GM12878 (cell line): ENCODE measurements around the gene KLF4. TPM values are rescaled to one million over a fixed set of nuclear protein-coding genes. Genes with fewer than 3 reads are reported as not detected.

Source experiments
- ATAC-seq: fragments of 200-7000 bp; cut with Tn5 transposase; 3 replicates; pipeline ENCODE4 v1.9.1; 2020; ENCODE audit warnings: mild to moderate bottlenecking, moderate library complexity
- BruUV-seq: library from RNA; stranded (reverse); fragments of 400-500 nt; replicated peaks from 2 replicates; lab custom pipeline; 2021; lab: Mats Ljungman, UMichigan
- CTCF ChIA-PET: fragments of 300-600 bp; sonication (Branson Sonifier 250); formaldehyde crosslinking; extraction: SDS; loops from one replicate; lab custom pipeline; 2021; ENCODE audit warnings: inconsistent platforms; lab: Yijun Ruan, JAX
- POLR2A ChIA-PET: fragments of 350-600 bp; formaldehyde crosslinking; extraction: SDS; loops from one replicate; lab custom pipeline; 2021; ENCODE audit warnings: inconsistent platforms; lab: Charles Lee
- RAD21 ChIA-PET: fragments of 300-600 bp; sonication (Branson Sonifier 250); formaldehyde crosslinking; loops from one replicate; lab custom pipeline; 2023; ENCODE audit warnings: antibody characterized with exemption; ENCODE audit not compliant: unreplicated experiment; lab: Charles Lee
- SMC1A ChIA-PET: fragments of 300-600 bp; sonication (Branson Sonifier 250); formaldehyde crosslinking; loops from one replicate; lab custom pipeline; 2023; ENCODE audit not compliant: unreplicated experiment, uncharacterized antibody; lab: Charles Lee
- DNase-seq: peaks from one replicate; pipeline ENCODE4 v3.0.0-alpha.2; 2011; ENCODE audit warnings: low read depth, low spot score
- FAIRE-seq: peaks from 3 replicates; lab custom pipeline; 2011; peaks lifted over from hg19 to GRCh38; lab: Jason Lieb, UNC
- H2AFZ ChIP-seq: 2 replicates; pipeline ENCODE4 v1.6.0; 2011; ENCODE audit warnings: low read depth, low read length, control low read depth; ENCODE audit not compliant: control insufficient read depth
- H3K27ac ChIP-seq: 2 replicates; pipeline ENCODE4 v1.5.1; 2011; ENCODE audit warnings: control low read depth; ENCODE audit not compliant: control insufficient read depth, insufficient read depth
- H3K27me3 ChIP-seq, 2 experiments: replicated peaks in 1 of 2; 2 replicates each; pipeline versions ENCODE4 v1.6.0 to v1.6.1; 2011; ENCODE audit warnings: low read length in 1 of 2; ENCODE audit not compliant: control insufficient read depth in 2 of 2, insufficient read depth in 2 of 2
- H3K36me3 ChIP-seq, 2 experiments: 2 replicates each; pipeline ENCODE4 v1.5.1; 2011; ENCODE audit warnings: low read length in 1 of 2; ENCODE audit not compliant: control insufficient read depth in 2 of 2, insufficient read depth in 2 of 2
- H3K4me1 ChIP-seq: 2 replicates; pipeline ENCODE4 v1.6.1; 2011; ENCODE audit warnings: mild to moderate bottlenecking, low read length, moderate library complexity, mixed read lengths; ENCODE audit not compliant: control insufficient read depth, insufficient read depth
- H3K4me2 ChIP-seq: 2 replicates; pipeline ENCODE4 v1.6.0; 2011; ENCODE audit warnings: control low read depth; ENCODE audit not compliant: control insufficient read depth, insufficient read depth
- H3K4me3 ChIP-seq: fragments of 200-600 bp; sonication (generic); 2 replicates; pipeline ENCODE4 v1.5.1; 2016
- H3K79me2 ChIP-seq: 2 replicates; pipeline ENCODE4 v1.6.0; 2011; ENCODE audit warnings: low read length; ENCODE audit not compliant: control insufficient read depth, insufficient read depth
- H3K9ac ChIP-seq: 2 replicates; pipeline ENCODE4 v1.8.0; 2011; ENCODE audit warnings: low read length, control low read depth, mixed read lengths; ENCODE audit not compliant: control insufficient read depth, insufficient read depth
- H3K9me3 ChIP-seq: replicated peaks from 3 replicates; pipeline ENCODE4 v1.5.1; 2011; ENCODE audit warnings: mild to moderate bottlenecking, low read length; ENCODE audit not compliant: control insufficient read depth, insufficient read depth
- H4K20me1 ChIP-seq: 2 replicates; pipeline ENCODE4 v1.6.0; 2011; ENCODE audit not compliant: control insufficient read depth, insufficient read depth
- CREB1 ChIP-seq: IDR thresholded peaks from 2 replicates; pipeline ENCODE4 v1.6.1; 2012; ENCODE audit warnings: low read depth, mild to moderate bottlenecking, inconsistent platforms
- CREM ChIP-seq: IDR thresholded peaks from 2 replicates; pipeline ENCODE4 v1.6.1; 2014; ENCODE audit warnings: antibody characterized with exemption, low read depth
- IKZF2 ChIP-seq, 2 experiments: fragments of 450-650 bp; IDR thresholded peaks; 2 replicates each; pipeline ENCODE4 v1.6.1; 2017; ENCODE audit warnings: mild to moderate bottlenecking in 2 of 2, moderate library complexity in 2 of 2
- MYC ChIP-seq: IDR thresholded peaks from 2 replicates; pipeline ENCODE4 v1.6.1; 2011; ENCODE audit warnings: mild to moderate bottlenecking, low read length, moderate library complexity, inconsistent platforms; ENCODE audit not compliant: insufficient read depth, insufficient replicate concordance, insufficient read length, severe bottlenecking
- NFIC ChIP-seq: IDR thresholded peaks from 2 replicates; pipeline ENCODE4 v1.6.1; 2012; ENCODE audit warnings: low read depth, mild to moderate bottlenecking, inconsistent platforms, low read length, moderate library complexity
- PAX8 ChIP-seq: fragments of 450-650 bp; IDR thresholded peaks from 2 replicates; pipeline ENCODE4 v1.6.1; 2017; ENCODE audit warnings: mild to moderate bottlenecking, moderate library complexity
- RAD51 ChIP-seq: fragments of 450-650 bp; IDR thresholded peaks from 2 replicates; pipeline ENCODE4 v1.6.1; 2016; ENCODE audit warnings: moderate library complexity, mild to moderate bottlenecking, inconsistent platforms
- RUNX3 ChIP-seq: IDR thresholded peaks from 2 replicates; pipeline ENCODE4 v1.6.1; 2012; ENCODE audit warnings: low read length, inconsistent platforms
- SMC3 ChIP-seq: IDR thresholded peaks from 2 replicates; pipeline ENCODE4 v1.6.1; 2011; ENCODE audit warnings: low read length, improper control_type of control experiment, borderline replicate concordance
- ZNF24 ChIP-seq: fragments of 450-650 bp; IDR thresholded peaks from 2 replicates; pipeline ENCODE4 v1.6.1; 2017; ENCODE audit warnings: antibody characterized with exemption, mild to moderate bottlenecking
- ZNF622 ChIP-seq: fragments of 450-650 bp; IDR thresholded peaks from 2 replicates; pipeline ENCODE4 v1.6.1; 2017; ENCODE audit warnings: mild to moderate bottlenecking, inconsistent platforms
- WGBS: methylation state at CpG from one replicate; pipeline ENCODE4 v1.1.6; 2016; ENCODE audit warnings: low lambda C conversion rate; ENCODE audit not compliant: insufficient replicate concordance, insufficient coverage; ENCODE audit errors: missing lambda C conversion rate; 5-methylcytosine and 5-hydroxymethylcytosine counted together
- in situ Hi-C: fragments of 300-500 bp; cut with MboI; formaldehyde crosslinking; loops from 9 replicates; pipeline ENCODE4 v1.14.3; 2018; ENCODE audit warnings: mixed read lengths
- intact Hi-C: fragments of 100-400 bp; cut with micrococcal nuclease; formaldehyde crosslinking; loops from one replicate; pipeline ENCODE4 v1.14.2; 2022; ENCODE audit not compliant: unreplicated experiment
- polyA plus RNA-seq, 11 experiments: library from polyadenylated mRNA; depleted of rRNA in 4 of 11; unstranded in 6 of 11; stranded (reverse) in 5 of 11; fragments of >200 nt; fragmentation: Nextera tagmentation in 4 of 11; fragmentation: Illumina TruSeq in 1 of 11; extraction: Ambion mirVana in 4 of 11; extraction: Trizol in 1 of 11; gene quantifications; 1 replicate in 1 of 11; 2 replicates in 10 of 11; pipeline versions ENCODE4 v1.2.1 to v1.2.3, GENCODE V29; 2011 to 2016; ENCODE audit warnings: inconsistent platforms in 2 of 11, missing spikeins in 2 of 11, low read depth in 1 of 11
- total RNA-seq, 4 experiments: library from RNA; depleted of rRNA in 3 of 4; stranded (reverse); fragments of >200 nt in 3 of 4; fragmentation: Illumina TruSeq in 1 of 4; extraction: Trizol in 1 of 4; gene quantifications; 2 replicates each; pipeline versions ENCODE4 v1.2.1 to v1.2.3, GENCODE V29; 2013 to 2021
- TF ChIP-seq, protein P1 (sequence below): fragments of 150-350 bp; IDR thresholded peaks from 2 replicates; pipeline ENCODE4 v1.6.1; 2014; ENCODE audit warnings: mild to moderate bottlenecking, low read depth, low read length
- TF ChIP-seq, protein P2 (sequence below): fragments of 450-650 bp; IDR thresholded peaks from 2 replicates; pipeline ENCODE4 v1.6.1; 2017; ENCODE audit warnings: low read depth, mild to moderate bottlenecking, moderate library complexity
- TF ChIP-seq, protein P3 (sequence below): fragments of 450-650 bp; IDR thresholded peaks from 2 replicates; pipeline ENCODE4 v1.6.1; 2017; ENCODE audit warnings: mild to moderate bottlenecking

KLF4 gene
- total and polyA plus RNA-seq, 10 of the 15 experiments (the other 5 are each of a cell fraction or from before 2014, with no cell fraction given), result 0.03 to 0.40 (median 0.10) TPM; not detected in 1

DNA sequence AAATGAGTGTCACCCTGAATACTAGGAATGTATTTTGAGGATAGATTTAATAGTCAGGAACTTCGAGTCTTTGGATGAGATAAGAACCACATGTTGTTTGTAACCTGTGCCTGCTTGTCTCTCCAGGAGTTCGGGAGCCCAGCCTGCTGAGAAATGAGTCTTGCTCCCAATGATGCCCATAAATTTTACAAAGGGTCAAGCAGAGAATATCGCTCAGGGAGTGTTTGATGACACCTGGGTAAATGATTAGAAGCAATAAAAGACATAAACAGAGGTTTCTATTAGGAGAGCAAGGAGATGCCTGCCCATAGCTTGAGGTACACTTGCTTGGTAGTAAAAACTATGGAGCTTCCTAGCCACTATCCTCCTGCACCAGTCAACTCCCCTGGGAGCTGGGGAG is 46.9 kb upstream of the KLF4 start:
- 31% methylated on average over 3 of the region's 3 CpGs for WGBS
- H2AFZ ChIP-seq, result no peak overlapping the region
- in situ Hi-C loops, result no loop called here
- no peaks in the 10 kb centered on the region for H3K27me3 ChIP-seq
- no peak overlapping the region for H3K4me3 ChIP-seq
- H3K79me2 ChIP-seq, result no peaks in the 10 kb centered on the region
- no TSS peak for BruUV-seq
- ChIA-PET RAD21 (no interaction called here), POLR2A (no interaction called here), SMC1A (interaction anchor here (0.6 to 0.7 kb wide), 3 partner anchors 34 to 259 kb away, joined by 3 to 5 read pairs (median 3); no protein-coding TSS in a partner anchor), CTCF (no interaction called here)
- TF ChIP-seq SMC3, result no peak
- no peak for TF ChIP-seq MYC
- TF ChIP-seq CREB1, result no peak
- no peak for TF ChIP-seq ZNF622
- TF ChIP-seq IKZF2 (IDR thresholded peaks at IDR 0.05), result no peak
- no peak for TF ChIP-seq ZNF24
- DNase-seq, result no peak
- intact Hi-C loops, result no loop called here
- no peaks in the 10 kb centered on the region for H4K20me1 ChIP-seq
- H3K9me3 ChIP-seq, result no peaks in the 10 kb centered on the region
- no peaks in the 10 kb centered on the region for H3K36me3 ChIP-seq
- no peak overlapping the region for H3K27ac ChIP-seq
- H3K4me2 ChIP-seq, result no peak overlapping the region
- no peaks in the 10 kb centered on the region for H3K4me1 ChIP-seq
- ATAC-seq, result no peak
- no peak overlapping the region for H3K9ac ChIP-seq
- FAIRE-seq, result no peak

DNA sequence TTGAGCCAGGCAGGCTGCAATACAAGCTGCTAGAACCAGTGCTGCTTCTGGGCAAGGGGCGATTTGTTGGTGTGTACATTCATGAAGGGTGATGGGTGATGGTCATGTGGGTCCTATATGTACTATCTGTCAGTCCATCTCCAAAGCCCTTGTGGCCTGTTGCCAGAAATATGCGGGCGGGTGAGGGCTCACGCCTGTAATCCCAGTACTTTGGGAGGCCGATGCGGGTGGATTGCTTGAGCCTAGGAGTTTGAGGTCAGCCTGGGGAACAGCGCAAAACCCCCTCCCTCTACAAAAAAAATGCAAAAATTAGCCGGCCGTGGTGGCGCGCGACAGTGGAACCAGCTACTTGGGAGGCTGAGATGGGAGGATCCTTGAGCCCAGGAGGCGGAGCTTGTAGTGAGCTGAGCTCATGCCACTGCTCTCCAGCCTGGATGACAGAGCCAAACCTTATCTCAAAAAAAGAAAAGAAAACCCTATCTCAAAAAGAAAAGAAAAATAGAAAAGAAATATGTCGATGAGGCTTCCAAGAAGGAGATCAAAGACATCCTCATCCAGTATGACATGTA is 45.0 kb upstream of the KLF4 start:
- BruUV-seq, result no TSS peak
- no peak overlapping the region for H2AFZ ChIP-seq
- no peak overlapping the region for H3K4me3 ChIP-seq
- in situ Hi-C loops, result no loop called here
- ChIA-PET CTCF (no interaction called here), SMC1A (interaction anchor here (0.6 kb wide), 1 partner anchor 255 kb away, joined by 3 read pairs; no protein-coding TSS in a partner anchor), POLR2A (no interaction called here), RAD21 (no interaction called here)
- no peaks in the 10 kb centered on the region for H3K27me3 ChIP-seq
- H3K4me2 ChIP-seq, result no peak overlapping the region
- intact Hi-C loops, result no loop called here
- FAIRE-seq, result no peak
- H3K4me1 ChIP-seq, result no peaks in the 10 kb centered on the region
- no peak overlapping the region for H3K9ac ChIP-seq
- ATAC-seq, result no peak
- no peaks in the 10 kb centered on the region for H4K20me1 ChIP-seq
- 78% methylated on average over 14 of the region's 14 CpGs for WGBS
- no peaks in the 10 kb centered on the region for H3K79me2 ChIP-seq
- no peaks in the 10 kb centered on the region for H3K9me3 ChIP-seq
- no peak overlapping the region for H3K27ac ChIP-seq
- H3K36me3 ChIP-seq, result no peaks in the 10 kb centered on the region
- no peak for DNase-seq
- TF ChIP-seq RAD51, result no peak
- no peak for TF ChIP-seq CREM
- TF ChIP-seq, protein P1, sequence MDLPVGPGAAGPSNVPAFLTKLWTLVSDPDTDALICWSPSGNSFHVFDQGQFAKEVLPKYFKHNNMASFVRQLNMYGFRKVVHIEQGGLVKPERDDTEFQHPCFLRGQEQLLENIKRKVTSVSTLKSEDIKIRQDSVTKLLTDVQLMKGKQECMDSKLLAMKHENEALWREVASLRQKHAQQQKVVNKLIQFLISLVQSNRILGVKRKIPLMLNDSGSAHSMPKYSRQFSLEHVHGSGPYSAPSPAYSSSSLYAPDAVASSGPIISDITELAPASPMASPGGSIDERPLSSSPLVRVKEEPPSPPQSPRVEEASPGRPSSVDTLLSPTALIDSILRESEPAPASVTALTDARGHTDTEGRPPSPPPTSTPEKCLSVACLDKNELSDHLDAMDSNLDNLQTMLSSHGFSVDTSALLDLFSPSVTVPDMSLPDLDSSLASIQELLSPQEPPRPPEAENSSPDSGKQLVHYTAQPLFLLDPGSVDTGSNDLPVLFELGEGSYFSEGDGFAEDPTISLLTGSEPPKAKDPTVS, result no peak
- no peak for TF ChIP-seq PAX8
- TF ChIP-seq, protein P2, sequence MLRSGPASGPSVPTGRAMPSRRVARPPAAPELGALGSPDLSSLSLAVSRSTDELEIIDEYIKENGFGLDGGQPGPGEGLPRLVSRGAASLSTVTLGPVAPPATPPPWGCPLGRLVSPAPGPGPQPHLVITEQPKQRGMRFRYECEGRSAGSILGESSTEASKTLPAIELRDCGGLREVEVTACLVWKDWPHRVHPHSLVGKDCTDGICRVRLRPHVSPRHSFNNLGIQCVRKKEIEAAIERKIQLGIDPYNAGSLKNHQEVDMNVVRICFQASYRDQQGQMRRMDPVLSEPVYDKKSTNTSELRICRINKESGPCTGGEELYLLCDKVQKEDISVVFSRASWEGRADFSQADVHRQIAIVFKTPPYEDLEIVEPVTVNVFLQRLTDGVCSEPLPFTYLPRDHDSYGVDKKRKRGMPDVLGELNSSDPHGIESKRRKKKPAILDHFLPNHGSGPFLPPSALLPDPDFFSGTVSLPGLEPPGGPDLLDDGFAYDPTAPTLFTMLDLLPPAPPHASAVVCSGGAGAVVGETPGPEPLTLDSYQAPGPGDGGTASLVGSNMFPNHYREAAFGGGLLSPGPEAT, result no peak
- no peak for TF ChIP-seq NFIC
- TF ChIP-seq, protein P3, sequence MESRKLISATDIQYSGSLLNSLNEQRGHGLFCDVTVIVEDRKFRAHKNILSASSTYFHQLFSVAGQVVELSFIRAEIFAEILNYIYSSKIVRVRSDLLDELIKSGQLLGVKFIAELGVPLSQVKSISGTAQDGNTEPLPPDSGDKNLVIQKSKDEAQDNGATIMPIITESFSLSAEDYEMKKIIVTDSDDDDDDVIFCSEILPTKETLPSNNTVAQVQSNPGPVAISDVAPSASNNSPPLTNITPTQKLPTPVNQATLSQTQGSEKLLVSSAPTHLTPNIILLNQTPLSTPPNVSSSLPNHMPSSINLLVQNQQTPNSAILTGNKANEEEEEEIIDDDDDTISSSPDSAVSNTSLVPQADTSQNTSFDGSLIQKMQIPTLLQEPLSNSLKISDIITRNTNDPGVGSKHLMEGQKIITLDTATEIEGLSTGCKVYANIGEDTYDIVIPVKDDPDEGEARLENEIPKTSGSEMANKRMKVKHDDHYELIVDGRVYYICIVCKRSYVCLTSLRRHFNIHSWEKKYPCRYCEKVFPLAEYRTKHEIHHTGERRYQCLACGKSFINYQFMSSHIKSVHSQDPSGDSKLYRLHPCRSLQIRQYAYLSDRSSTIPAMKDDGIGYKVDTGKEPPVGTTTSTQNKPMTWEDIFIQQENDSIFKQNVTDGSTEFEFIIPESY, result no peak
- no peak for TF ChIP-seq RUNX3
- no peak for TF ChIP-seq IKZF2 (IDR thresholded peaks at IDR 0.05)
